Rectal smooth muscle tissue (tissue), 1 donor: ENCODE measurements around the gene GRIN2A.

ENCODE experiments used
- H3K27ac ChIP-seq: one replicate; pipeline ENCODE4 v1.7.0; 2013; ENCODE audit warnings: low read depth, low read length, inconsistent platforms
- H3K27me3 ChIP-seq: one replicate; pipeline ENCODE4 v1.7.0; 2013; ENCODE audit warnings: low read length; ENCODE audit not compliant: control insufficient read depth, insufficient read depth
- H3K36me3 ChIP-seq: one replicate; pipeline ENCODE4 v1.7.0; 2013; ENCODE audit warnings: low read length; ENCODE audit not compliant: control insufficient read depth, insufficient read depth
- H3K4me1 ChIP-seq: one replicate; pipeline ENCODE4 v1.7.0; 2013; ENCODE audit warnings: low read length; ENCODE audit not compliant: control insufficient read depth, insufficient read depth
- H3K4me3 ChIP-seq: one replicate; pipeline ENCODE4 v1.7.0; 2013; ENCODE audit warnings: low read length
- H3K9ac ChIP-seq: one replicate; pipeline ENCODE4 v1.7.0; 2013; ENCODE audit warnings: low read length

Gene GRIN2A

GRCh38 chr16:9846362-9847099 lies 335.7 kb downstream of the GRIN2A start:
- H3K9ac ChIP-seq = no peak overlapping the region
- no peaks in the 10 kb centered on the region for H3K36me3 ChIP-seq
- H3K4me1 ChIP-seq = no peaks in the 10 kb centered on the region
- no peak overlapping the region for H3K27ac ChIP-seq
- no peaks in the 10 kb centered on the region for H3K27me3 ChIP-seq
- H3K4me3 ChIP-seq = no peak overlapping the region

- H3K4me3 ChIP-seq = no peak overlapping the region
Measured at GRCh38 chr16:9845661-9846361, 336.4 kb downstream of the GRIN2A start.

GRCh38 chr16:9844361-9844760 lies 337.9 kb downstream of the GRIN2A start:
- Histone ChIP-seq H3K4me1 (no peaks in the 10 kb centered on the region), H3K9ac (no peak overlapping the region), H3K4me3 (no peak overlapping the region), H3K27ac (no peak overlapping the region), H3K27me3 (no peaks in the 10 kb centered on the region), H3K36me3 (no peaks in the 10 kb centered on the region)

More at GRCh38 chr16:9845661-9846361, 336.4 kb downstream of the GRIN2A start:
- H3K4me1 ChIP-seq = no peaks in the 10 kb centered on the region
- no peak overlapping the region for H3K27ac ChIP-seq
- no peaks in the 10 kb centered on the region for H3K27me3 ChIP-seq
- no peaks in the 10 kb centered on the region for H3K36me3 ChIP-seq
- H3K9ac ChIP-seq = no peak overlapping the region

GRCh38 chr16:9843424-9844018 lies 338.7 kb downstream of the GRIN2A start:
- H3K4me1 ChIP-seq = no peaks in the 10 kb centered on the region
- no peaks in the 10 kb centered on the region for H3K36me3 ChIP-seq
- no peak overlapping the region for H3K4me3 ChIP-seq
- H3K27ac ChIP-seq = no peak overlapping the region
- H3K9ac ChIP-seq = no peak overlapping the region
- no peaks in the 10 kb centered on the region for H3K27me3 ChIP-seq

- no peak overlapping the region for H3K9ac ChIP-seq
- no peak overlapping the region for H3K27ac ChIP-seq
- no peak overlapping the region for H3K4me3 ChIP-seq
- H3K27me3 ChIP-seq = no peaks in the 10 kb centered on the region
- no peaks in the 10 kb centered on the region for H3K4me1 ChIP-seq
- H3K36me3 ChIP-seq = no peaks in the 10 kb centered on the region
Measured at GRCh38 chr16:9840761-9841665, 341.2 kb downstream of the GRIN2A start.

GRCh38 chr16:9837481-9837880 lies 344.7 kb downstream of the GRIN2A start:
- Histone ChIP-seq H3K27ac (no peak overlapping the region), H3K27me3 (no peaks in the 10 kb centered on the region), H3K4me1 (no peaks in the 10 kb centered on the region), H3K9ac (no peak overlapping the region), H3K4me3 (no peak overlapping the region), H3K36me3 (no peaks in the 10 kb centered on the region)

GRCh38 chr16:9836118-9836736 lies 346.0 kb downstream of the GRIN2A start:
- H3K9ac ChIP-seq = no peak overlapping the region
- H3K4me3 ChIP-seq = no peak overlapping the region
- H3K4me1 ChIP-seq = no peaks in the 10 kb centered on the region
- H3K36me3 ChIP-seq = no peaks in the 10 kb centered on the region
- no peak overlapping the region for H3K27ac ChIP-seq
- H3K27me3 ChIP-seq = no peaks in the 10 kb centered on the region

GRCh38 chr16:9827062-9827752 lies 355.0 kb downstream of the GRIN2A start:
- no peak overlapping the region for H3K27ac ChIP-seq

GRCh38 chr16:9826656-9827055 lies 355.6 kb downstream of the GRIN2A start:
- H3K36me3 ChIP-seq = no peaks in the 10 kb centered on the region
- H3K9ac ChIP-seq = no peak overlapping the region
- H3K27ac ChIP-seq = no peak overlapping the region
- no peaks in the 10 kb centered on the region for H3K4me1 ChIP-seq
- H3K4me3 ChIP-seq = no peak overlapping the region
- H3K27me3 ChIP-seq = no peaks in the 10 kb centered on the region

More at GRCh38 chr16:9827062-9827752, 355.0 kb downstream of the GRIN2A start:
- no peaks in the 10 kb centered on the region for H3K4me1 ChIP-seq
- no peaks in the 10 kb centered on the region for H3K36me3 ChIP-seq
- no peaks in the 10 kb centered on the region for H3K27me3 ChIP-seq
- no peak overlapping the region for H3K4me3 ChIP-seq
- H3K9ac ChIP-seq = no peak overlapping the region

GRCh38 chr16:9824200-9825068 lies 357.8 kb downstream of the GRIN2A start:
- Histone ChIP-seq H3K4me3 (no peak overlapping the region), H3K36me3 (no peaks in the 10 kb centered on the region), H3K27ac (no peak overlapping the region)

GRCh38 chr16:9823510-9823909 lies 358.7 kb downstream of the GRIN2A start:
- H3K4me3 ChIP-seq = no peak overlapping the region
- H3K36me3 ChIP-seq = no peaks in the 10 kb centered on the region
- no peaks in the 10 kb centered on the region for H3K4me1 ChIP-seq
- no peaks in the 10 kb centered on the region for H3K27me3 ChIP-seq
- no peak overlapping the region for H3K27ac ChIP-seq
- no peak overlapping the region for H3K9ac ChIP-seq

More at GRCh38 chr16:9824200-9825068, 357.8 kb downstream of the GRIN2A start:
- no peak overlapping the region for H3K9ac ChIP-seq
- H3K4me1 ChIP-seq = no peaks in the 10 kb centered on the region
- no peaks in the 10 kb centered on the region for H3K27me3 ChIP-seq
